IMR-90 (cell line): ENCODE data around the gene DOCK2. TPM values are rescaled to one million over a fixed set of nuclear protein-coding genes. Genes with fewer than 3 reads are reported as not detected.

Experiments used
- ATAC-seq: fragments of 200-7000 bp; cut with Tn5 transposase; 2 replicates; pipeline ENCODE4 v1.9.1; 2020; ENCODE audit warnings: low read depth, mild to moderate bottlenecking, moderate library complexity
- BruUV-seq: library from RNA; stranded (reverse); fragments of 400-500 nt; replicated peaks from 2 replicates; lab custom pipeline; 2021; lab: Mats Ljungman, UMichigan
- CTCF ChIA-PET: fragments of 300-600 bp; formaldehyde crosslinking; extraction: SDS; loops from one replicate; lab custom pipeline; 2021; ENCODE audit warnings: antibody characterized with exemption; lab: Yijun Ruan, JAX
- POLR2A ChIA-PET: fragments of 300-600 bp; sonication (Branson Sonifier 250); formaldehyde crosslinking; loops from one replicate; lab custom pipeline; 2022; ENCODE audit warnings: antibody characterized with exemption; ENCODE audit not compliant: unreplicated experiment; lab: Charles Lee
- DNase-seq: peaks from one replicate; pipeline ENCODE4 v3.0.0; 2013
- H2AFZ ChIP-seq: replicated peaks from 2 replicates; pipeline ENCODE3; 2013; ENCODE audit warnings: low read length, mild to moderate bottlenecking; ENCODE audit not compliant: poor library complexity
- H2AK5ac ChIP-seq: 2 replicates; pipeline ENCODE4 v1.6.1; 2013; ENCODE audit warnings: low read depth, low read length, inconsistent platforms
- H2AK9ac ChIP-seq: replicated peaks from 2 replicates; pipeline ENCODE3; 2013; ENCODE audit warnings: mild to moderate bottlenecking, low read depth, low read length, moderate library complexity; ENCODE audit not compliant: poor library complexity
- H2BK120ac ChIP-seq: 2 replicates; pipeline ENCODE4 v1.6.1; 2013; ENCODE audit warnings: low read depth, low read length, inconsistent platforms
- H2BK15ac ChIP-seq: 3 replicates; pipeline ENCODE4 v1.6.1; 2013; ENCODE audit warnings: low read depth, low read length, inconsistent platforms
- H2BK20ac ChIP-seq: 2 replicates; pipeline ENCODE4 v1.6.1; 2013; ENCODE audit warnings: low read depth, mild to moderate bottlenecking, inconsistent platforms, low read length, moderate library complexity
- H2BK5ac ChIP-seq: 2 replicates; pipeline ENCODE4 v1.6.1; 2013; ENCODE audit warnings: mild to moderate bottlenecking, low read depth, low read length, inconsistent platforms; ENCODE audit not compliant: poor library complexity, severe bottlenecking
- H3K14ac ChIP-seq: replicated peaks from 2 replicates; pipeline ENCODE4 v1.6.1; 2013; ENCODE audit warnings: low read depth, low read length, inconsistent platforms
- H3K18ac ChIP-seq: 2 replicates; pipeline ENCODE4 v1.6.1; 2013; ENCODE audit warnings: low read depth, low read length, control low read depth
- H3K23ac ChIP-seq: 2 replicates; pipeline ENCODE4 v1.6.1; 2013; ENCODE audit warnings: low read depth, low read length, inconsistent platforms
- H3K27ac ChIP-seq: 2 replicates; pipeline ENCODE4 v1.5.1; 2013; ENCODE audit warnings: mild to moderate bottlenecking, control low read depth, low read length; ENCODE audit not compliant: insufficient read depth
- H3K27me3 ChIP-seq: 2 replicates; pipeline ENCODE4 v1.6.1; 2013; ENCODE audit warnings: low read length; ENCODE audit not compliant: control insufficient read depth, insufficient read depth
- H3K36me3 ChIP-seq: 2 replicates; pipeline ENCODE4 v1.6.1; 2013; ENCODE audit warnings: low read length, mixed read lengths; ENCODE audit not compliant: control insufficient read depth, insufficient read depth
- H3K4ac ChIP-seq: 2 replicates; pipeline ENCODE4 v1.6.1; 2013; ENCODE audit warnings: low read depth, low read length, inconsistent platforms
- H3K4me1 ChIP-seq: 2 replicates; pipeline ENCODE4 v1.6.1; 2013; ENCODE audit warnings: low read length, mixed read lengths; ENCODE audit not compliant: control insufficient read depth, insufficient read depth
- H3K4me2 ChIP-seq: 2 replicates; pipeline ENCODE4 v1.6.1; 2013; ENCODE audit warnings: low read depth, mild to moderate bottlenecking, control low read depth, low read length, moderate library complexity
- H3K4me3 ChIP-seq: 2 replicates; pipeline ENCODE4 v1.5.1; 2013; ENCODE audit warnings: low read depth, mild to moderate bottlenecking, control low read depth, low read length, moderate library complexity; ENCODE audit not compliant: insufficient read depth
- H3K56ac ChIP-seq: 2 replicates; pipeline ENCODE4 v1.6.1; 2013; ENCODE audit warnings: low read length, inconsistent platforms; ENCODE audit not compliant: insufficient read depth; ENCODE audit errors: extremely low read depth
- H3K79me1 ChIP-seq, 2 experiments: 2 replicates each; pipeline ENCODE4 v1.6.1; 2013; ENCODE audit warnings: low read length in 2 of 2, inconsistent platforms in 1 of 2, low read depth in 1 of 2
- H3K9ac ChIP-seq: 2 replicates; pipeline ENCODE4 v1.6.1; 2013; ENCODE audit warnings: low read depth, low read length, control low read depth
- H3K9me1 ChIP-seq: 2 replicates; pipeline ENCODE4 v1.6.1; 2013; ENCODE audit warnings: low read length, inconsistent platforms; ENCODE audit not compliant: insufficient read depth
- H3K9me3 ChIP-seq: 2 replicates; pipeline ENCODE4 v1.6.1; 2013; ENCODE audit warnings: low read length; ENCODE audit not compliant: control insufficient read depth, insufficient read depth
- H4K20me1 ChIP-seq: 2 replicates; pipeline ENCODE4 v1.6.1; 2013; ENCODE audit warnings: low read length, inconsistent platforms; ENCODE audit not compliant: insufficient read depth
- H4K5ac ChIP-seq: 2 replicates; pipeline ENCODE4 v1.6.1; 2013; ENCODE audit warnings: mild to moderate bottlenecking, low read depth, low read length, control low read depth
- H4K8ac ChIP-seq, 2 experiments: 2 replicates each; pipeline ENCODE4 v1.6.1; 2013; ENCODE audit warnings: low read depth in 2 of 2, low read length in 2 of 2, control low read depth in 1 of 2, inconsistent platforms in 1 of 2
- H4K91ac ChIP-seq: 2 replicates; pipeline ENCODE4 v1.6.1; 2013; ENCODE audit warnings: low read depth, low read length, inconsistent platforms; ENCODE audit not compliant: insufficient read depth
- BHLHE40 ChIP-seq: fragments of 150-350 bp; IDR thresholded peaks from 2 replicates; pipeline ENCODE4 v1.6.1; 2016; ENCODE audit warnings: mild to moderate bottlenecking, low read depth, low read length
- CEBPB ChIP-seq: IDR thresholded peaks from 2 replicates; pipeline ENCODE4 v1.6.1; 2012; ENCODE audit warnings: low read depth, low read length, improper control_type of control experiment
- CHD1 ChIP-seq: IDR thresholded peaks from 2 replicates; pipeline ENCODE4 v1.6.1; 2012; ENCODE audit warnings: low read depth, low read length, improper control_type of control experiment
- CTCF ChIP-seq: conservative IDR thresholded peaks from 2 replicates; pipeline ENCODE4 v1.5.1; 2012; ENCODE audit warnings: mild to moderate bottlenecking, low read depth, low read length, improper control_type of control experiment
- ELK1 ChIP-seq: fragments of 150-350 bp; IDR thresholded peaks from 2 replicates; pipeline ENCODE4 v1.6.1; 2016; ENCODE audit warnings: low read depth, mild to moderate bottlenecking, low read length, moderate library complexity, borderline replicate concordance
- FOS ChIP-seq: fragments of 150-350 bp; IDR thresholded peaks from 2 replicates; pipeline ENCODE4 v1.6.1; 2016; ENCODE audit warnings: low read depth, low read length
- MAFK ChIP-seq: IDR thresholded peaks from 2 replicates; pipeline ENCODE4 v1.6.1; 2012; ENCODE audit warnings: low read depth, low read length, improper control_type of control experiment
- MAZ ChIP-seq: IDR thresholded peaks from 2 replicates; pipeline ENCODE4 v1.6.1; 2012; ENCODE audit warnings: low read depth, mild to moderate bottlenecking, low read length, improper control_type of control experiment, moderate library complexity, borderline replicate concordance
- MXI1 ChIP-seq: IDR thresholded peaks from 2 replicates; pipeline ENCODE4 v1.6.1; 2012; ENCODE audit warnings: low read depth, mild to moderate bottlenecking, low read length, moderate library complexity, borderline replicate concordance
- NFE2L2 ChIP-seq: fragments of 150-350 bp; IDR thresholded peaks from 2 replicates; pipeline ENCODE4 v1.6.1; 2016; ENCODE audit warnings: low read depth, mild to moderate bottlenecking, low read length
- POLR2A ChIP-seq: IDR thresholded peaks from 2 replicates; pipeline ENCODE4 v1.6.1; 2012; ENCODE audit warnings: mild to moderate bottlenecking, low read depth, low read length
- RAD21 ChIP-seq: IDR thresholded peaks from 2 replicates; pipeline ENCODE4 v1.6.1; 2012; ENCODE audit warnings: low read length, improper control_type of control experiment
- RCOR1 ChIP-seq: IDR thresholded peaks from 2 replicates; pipeline ENCODE4 v1.6.1; 2012; ENCODE audit warnings: mild to moderate bottlenecking, low read length, improper control_type of control experiment; ENCODE audit not compliant: insufficient replicate concordance
- SMC3 ChIP-seq: fragments of 150-350 bp; IDR thresholded peaks from 2 replicates; pipeline ENCODE4 v1.6.1; 2016; ENCODE audit warnings: low read depth, mild to moderate bottlenecking, antibody characterized with exemption, low read length, moderate library complexity
- USF2 ChIP-seq: fragments of 150-350 bp; IDR thresholded peaks from 2 replicates; pipeline ENCODE4 v1.6.1; 2017; ENCODE audit warnings: mild to moderate bottlenecking, antibody characterized with exemption, low read length, low read depth
- WGBS, 2 experiments: methylation state at CpG; one replicate each; pipeline versions ENCODE4 v1.1.5 to v1.1.7; 2013; ENCODE audit warnings: missing lambda C conversion rate in 2 of 2; ENCODE audit not compliant: insufficient read length in 1 of 2; ENCODE audit errors: extremely low coverage in 2 of 2; 5-methylcytosine and 5-hydroxymethylcytosine counted together
- dilution Hi-C: fragments of 300-500 bp; cut with HindIII; formaldehyde crosslinking; loops from one replicate; pipeline ENCODE4 v1.14.3; 2018; ENCODE audit warnings: low sequenced_read_pairs; ENCODE audit not compliant: unreplicated experiment
- in situ Hi-C: fragments of 300-500 bp; cut with MboI; formaldehyde crosslinking; loops from 3 replicates; pipeline ENCODE4 v1.14.3; 2019; ENCODE audit warnings: low sequenced_read_pairs, inconsistent platforms, mixed read lengths
- intact Hi-C: fragments of 100-400 bp; cut with micrococcal nuclease; formaldehyde crosslinking; loops from 2 replicates; pipeline ENCODE4 v1.10.0; 2022
- polyA plus RNA-seq, 3 experiments: library from polyadenylated mRNA; depleted of rRNA; stranded (reverse); fragments of >200 nt; gene quantifications; 2 replicates each; pipeline ENCODE4 v1.2.3, GENCODE V29; 2012; ENCODE audit warnings: low replicate concordance in 1 of 3
- total RNA-seq: library from RNA; depleted of rRNA; stranded (reverse); fragments of >200 nt; gene quantifications from 2 replicates; pipeline ENCODE4 v1.2.3, GENCODE V29; 2012

DOCK2 gene
- total and polyA plus RNA-seq, 2 of the 4 experiments (the other 2 are of a cell fraction): 0.72 to 3.0 TPM

- H3K56ac ChIP-seq: no peak overlapping the region
- no peak overlapping the region for H2BK15ac ChIP-seq
- no peak for DNase-seq
- no peak overlapping the region for H3K27ac ChIP-seq
- in situ Hi-C loops: no loop called here
- no peak for TF ChIP-seq MXI1
- TF ChIP-seq FOS: no peak
- TF ChIP-seq CTCF: no peak
- no peak for TF ChIP-seq MAFK
- no peak for TF ChIP-seq MAZ
- no peak for TF ChIP-seq USF2
- no peak for TF ChIP-seq NFE2L2
- TF ChIP-seq ELK1: no peak
- no peak for TF ChIP-seq RCOR1
- no peak for TF ChIP-seq SMC3
- no peak for TF ChIP-seq RAD21
- no peak for TF ChIP-seq CEBPB
- TF ChIP-seq CHD1: no peak
- no peak for TF ChIP-seq POLR2A
- TF ChIP-seq BHLHE40: no peak
- H4K20me1 ChIP-seq: no peaks in the 10 kb centered on the region
- H3K14ac ChIP-seq: no peak overlapping the region
- H4K5ac ChIP-seq: no peak overlapping the region
- WGBS, 2 experiments: no CpG with 5 or more reads among the region's 1 CpG
- H3K4me3 ChIP-seq: no peak overlapping the region
- H2BK5ac ChIP-seq: no peak overlapping the region
- H2BK120ac ChIP-seq: no peak overlapping the region
- no peak overlapping the region for H2AFZ ChIP-seq
- H4K91ac ChIP-seq: no peak overlapping the region
- ChIA-PET CTCF (interaction anchor here (0.6 to 2.6 kb wide), 2 partner anchors 58 to 700 kb away, joined by 3 to 8 read pairs; partner anchors contain the start of gene INSYN2B), POLR2A (no interaction called here)
- peaks cover 2% of the 10 kb centered on the region; the same call in 1 of the 2 replicates for H3K9me1 ChIP-seq
- H3K4ac ChIP-seq: no peak overlapping the region
- no peak overlapping the region for H4K8ac ChIP-seq
- H3K18ac ChIP-seq: no peak overlapping the region
- H3K27me3 ChIP-seq: no peaks in the 10 kb centered on the region
- intact Hi-C loops: no loop called here
- H3K4me2 ChIP-seq: no peak overlapping the region
- H3K36me3 ChIP-seq: no peaks in the 10 kb centered on the region
- no TSS peak for BruUV-seq
- H3K23ac ChIP-seq: no peak overlapping the region
- no peak overlapping the region for H3K9ac ChIP-seq
- dilution Hi-C loops: no loop called here
- peaks cover 2 to 8% of the 10 kb centered on the region in 2 experiments; a peak in 2 of 4 replicates for H3K79me1 ChIP-seq
- no peak overlapping the region for H2AK9ac ChIP-seq
- no peaks in the 10 kb centered on the region for H3K9me3 ChIP-seq
- H3K4me1 ChIP-seq: peaks cover 9% of the 10 kb centered on the region
- ATAC-seq: no peak
- no peak overlapping the region for H2AK5ac ChIP-seq
- no peak overlapping the region for H2BK20ac ChIP-seq
Observed at GRCh38 chr5:169922474-169922873, 285.4 kb downstream of the DOCK2 start.
